Heart left ventricle (tissue), 16 donors: ENCODE measurements around the gene JPH3. TPM values are rescaled to one million over a fixed set of nuclear protein-coding genes. Genes with fewer than 3 reads are reported as not detected.

ENCODE experiments used
- ATAC-seq, 4 donors: fragments of 200-7000 bp; cut with Tn5 transposase; one replicate each; pipeline ENCODE4 v1.9.1; 2020 to 2022; ENCODE audit warnings: moderate library complexity in 4 of 4, mild to moderate bottlenecking in 3 of 4, moderate number of reproducible peaks in 1 of 4
- DNase-seq, 5 donors: peaks; one replicate each; pipeline ENCODE4 v3.0.0-alpha.2; 2020
- H3K27ac ChIP-seq, 12 donors: fragments of 200-600 bp; sonication (generic) in 4 of 12; one replicate each; pipeline versions ENCODE4 v1.5.0 to v1.8.0; 2016 to 2022; ENCODE audit warnings: mild to moderate bottlenecking in 2 of 12
- H3K27me3 ChIP-seq, 9 donors: fragments of 200-600 bp; sonication (generic) in 2 of 9; one replicate each; pipeline versions ENCODE4 v1.5.1 to v1.8.0; 2016 to 2022; ENCODE audit warnings: mild to moderate bottlenecking in 3 of 9
- H3K36me3 ChIP-seq, 9 donors: fragments of 200-600 bp; sonication (generic) in 2 of 9; one replicate each; pipeline versions ENCODE4 v1.5.0 to v1.8.0; 2018 to 2022; ENCODE audit warnings: mild to moderate bottlenecking in 2 of 9
- H3K4me1 ChIP-seq, 12 donors: fragments of 200-600 bp; sonication (generic) in 4 of 12; one replicate each; pipeline versions ENCODE4 v1.5.0 to v1.8.0; 2016 to 2022; ENCODE audit warnings: mild to moderate bottlenecking in 3 of 12
- H3K4me3 ChIP-seq, 12 donors: fragments of 200-600 bp; sonication (generic) in 4 of 12; one replicate each; pipeline versions ENCODE4 v1.5.0 to v1.8.0; 2017 to 2022; ENCODE audit warnings: mild to moderate bottlenecking in 9 of 12, moderate library complexity in 4 of 12
- H3K9me3 ChIP-seq, 12 donors: fragments of 200-600 bp; sonication (generic) in 4 of 12; one replicate each; pipeline versions ENCODE4 v1.5.0 to v1.8.0; 2016 to 2022; ENCODE audit warnings: mild to moderate bottlenecking in 1 of 12
- POLR2A ChIP-seq, 2 donors: fragments of 450-650 bp; IDR thresholded peaks; one replicate each; pipeline ENCODE4 v1.6.1; 2017; ENCODE audit warnings: antibody characterized with exemption in 2 of 2, mild to moderate bottlenecking in 2 of 2, moderate library complexity in 2 of 2
- WGBS, 4 donors: extraction: QIAGEN DNeasy Blood & Tissue Kit in 2 of 4; methylation state at CpG; one replicate each; pipeline versions ENCODE4 v1.1.5 to v1.1.7; 2013 to 2018; 5-methylcytosine and 5-hydroxymethylcytosine counted together
- intact Hi-C, 10 donors: fragments of 100-400 bp; cut with DNase I; formaldehyde crosslinking; loops; one replicate each; pipeline versions ENCODE4 v1.11.1 to v1.14.2; 2022
- polyA plus RNA-seq, 2 donors: library from polyadenylated mRNA; stranded (reverse); fragments of 200-250 nt; gene quantifications; one replicate each; pipeline ENCODE4 v1.2.3, GENCODE V29; 2013
- total RNA-seq, 9 donors: library from RNA; depleted of rRNA in 2 of 9; stranded (reverse); fragments of >200 nt in 2 of 9; fragmentation: NEBNext Ultra II Directional in 3 of 9; extraction: Animal tissue kit (Norgen Biotek cat#: 25700) in 3 of 9; gene quantifications; one replicate each; pipeline versions ENCODE4 v1.1.0 to v1.2.4, GENCODE V29; 2016 to 2023
- TF ChIP-seq, protein P1 (sequence below), 12 donors: fragments of 200-600 bp; sonication (generic) in 4 of 12; IDR thresholded peaks; one replicate each; pipeline versions ENCODE4 v1.5.0 to v1.8.0; 2018 to 2022; ENCODE audit warnings: antibody characterized with exemption in 12 of 12, mild to moderate bottlenecking in 5 of 12
- donor health status: ischemic (EF 13 %, LVEDD 7.1; RV severe dilation, severe dysfunction).
- donor health status: healthy with polysubstance abuse.
- donor health status: DM: no; HTN: yes; CAD: no.
- donor health status: DM: no; HTN: no; CAD: no.
- donor health status: ischemic (EF 25% LVEDD 6.9; RV normal size, moderate dysfunction).
- donor health status: ischemic (EF 25% LVEDD 5.7; RV mildly dilated, moderate dysfunction).
- donor health status: healthy.
- donor health status: DM: yes; HTN: yes; CAD: no.
- donor health status: ischemic (EF 35%, LVEDD 5.7; RV mildly dilated, moderate dysfunction).
- donor health status: nonischemic (EF 11% LVEDD 7.7; RV severe dilation, severe dysfunction).
- donor health status: DM: yes; HTN: yes; CAD: no.
- donor health status: PGD.
- donor health status: ischemic (EF 29% LVEDD 5.4; RV normal size, mild dysfunction).
- donor health status: nonischemic (EF 23%, LVEDD 6.1; RV moderate dilation, normal function).

JPH3 gene
- total and polyA plus RNA-seq, 11 donors = 0.03 to 0.58 (median 0.21) TPM; not detected in 7

- DNase-seq (no peak), ATAC-seq (no peak)
- no peak overlapping the region for H3K4me3 ChIP-seq
- TF ChIP-seq, protein P1, sequence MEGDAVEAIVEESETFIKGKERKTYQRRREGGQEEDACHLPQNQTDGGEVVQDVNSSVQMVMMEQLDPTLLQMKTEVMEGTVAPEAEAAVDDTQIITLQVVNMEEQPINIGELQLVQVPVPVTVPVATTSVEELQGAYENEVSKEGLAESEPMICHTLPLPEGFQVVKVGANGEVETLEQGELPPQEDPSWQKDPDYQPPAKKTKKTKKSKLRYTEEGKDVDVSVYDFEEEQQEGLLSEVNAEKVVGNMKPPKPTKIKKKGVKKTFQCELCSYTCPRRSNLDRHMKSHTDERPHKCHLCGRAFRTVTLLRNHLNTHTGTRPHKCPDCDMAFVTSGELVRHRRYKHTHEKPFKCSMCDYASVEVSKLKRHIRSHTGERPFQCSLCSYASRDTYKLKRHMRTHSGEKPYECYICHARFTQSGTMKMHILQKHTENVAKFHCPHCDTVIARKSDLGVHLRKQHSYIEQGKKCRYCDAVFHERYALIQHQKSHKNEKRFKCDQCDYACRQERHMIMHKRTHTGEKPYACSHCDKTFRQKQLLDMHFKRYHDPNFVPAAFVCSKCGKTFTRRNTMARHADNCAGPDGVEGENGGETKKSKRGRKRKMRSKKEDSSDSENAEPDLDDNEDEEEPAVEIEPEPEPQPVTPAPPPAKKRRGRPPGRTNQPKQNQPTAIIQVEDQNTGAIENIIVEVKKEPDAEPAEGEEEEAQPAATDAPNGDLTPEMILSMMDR (IDR thresholded peaks at IDR 0.05) = no peak
- 78 to 84% (median 80%) methylated on average over 39 to 44 of the region's 44 CpGs for WGBS, 4 donors
- intact Hi-C loops = no loop called here
- H3K9me3 ChIP-seq = no peaks in the 10 kb centered on the region
- H3K27ac ChIP-seq = no peak overlapping the region
- H3K27me3 ChIP-seq = no peaks in the 10 kb centered on the region
- H3K4me1 ChIP-seq = peaks cover 0 to 3% (median 0%) of the 10 kb centered on the region in 12 donors
- no peaks in the 10 kb centered on the region for H3K36me3 ChIP-seq
Measured at GRCh38 chr16:87563714-87564523, 38.4 kb upstream of the JPH3 start.

DNA sequence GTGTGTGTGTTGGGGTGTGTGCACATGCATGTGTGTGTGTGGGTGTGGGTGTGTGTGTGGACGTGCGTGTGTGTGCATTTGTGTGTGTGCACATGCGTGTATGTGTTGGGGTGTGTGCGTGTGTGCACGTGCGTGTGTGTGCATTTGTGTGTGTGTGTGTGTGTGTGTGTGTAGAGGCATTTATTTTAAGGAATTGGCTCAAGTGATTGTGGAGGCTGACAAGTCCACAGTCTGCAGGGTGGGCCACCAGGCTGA, 37.9 kb upstream of the JPH3 start:
- ATAC-seq (no peak), DNase-seq (no peak)
- WGBS, 4 donors = 86 to 92% (median 91%) methylated on average over 6 of the region's 6 CpGs
- Histone ChIP-seq H3K4me1 (peaks cover 0 to 3% (median 0%) of the 10 kb centered on the region in 12 donors), H3K36me3 (no peaks in the 10 kb centered on the region), H3K27me3 (no peaks in the 10 kb centered on the region), H3K4me3 (no peak overlapping the region), H3K27ac (no peak overlapping the region), H3K9me3 (no peaks in the 10 kb centered on the region)
- intact Hi-C loops = no loop called here
- TF ChIP-seq POLR2A (IDR thresholded peaks at IDR 0.05) = no peak
- TF ChIP-seq, protein P1 (IDR thresholded peaks at IDR 0.05) = no peak

DNA sequence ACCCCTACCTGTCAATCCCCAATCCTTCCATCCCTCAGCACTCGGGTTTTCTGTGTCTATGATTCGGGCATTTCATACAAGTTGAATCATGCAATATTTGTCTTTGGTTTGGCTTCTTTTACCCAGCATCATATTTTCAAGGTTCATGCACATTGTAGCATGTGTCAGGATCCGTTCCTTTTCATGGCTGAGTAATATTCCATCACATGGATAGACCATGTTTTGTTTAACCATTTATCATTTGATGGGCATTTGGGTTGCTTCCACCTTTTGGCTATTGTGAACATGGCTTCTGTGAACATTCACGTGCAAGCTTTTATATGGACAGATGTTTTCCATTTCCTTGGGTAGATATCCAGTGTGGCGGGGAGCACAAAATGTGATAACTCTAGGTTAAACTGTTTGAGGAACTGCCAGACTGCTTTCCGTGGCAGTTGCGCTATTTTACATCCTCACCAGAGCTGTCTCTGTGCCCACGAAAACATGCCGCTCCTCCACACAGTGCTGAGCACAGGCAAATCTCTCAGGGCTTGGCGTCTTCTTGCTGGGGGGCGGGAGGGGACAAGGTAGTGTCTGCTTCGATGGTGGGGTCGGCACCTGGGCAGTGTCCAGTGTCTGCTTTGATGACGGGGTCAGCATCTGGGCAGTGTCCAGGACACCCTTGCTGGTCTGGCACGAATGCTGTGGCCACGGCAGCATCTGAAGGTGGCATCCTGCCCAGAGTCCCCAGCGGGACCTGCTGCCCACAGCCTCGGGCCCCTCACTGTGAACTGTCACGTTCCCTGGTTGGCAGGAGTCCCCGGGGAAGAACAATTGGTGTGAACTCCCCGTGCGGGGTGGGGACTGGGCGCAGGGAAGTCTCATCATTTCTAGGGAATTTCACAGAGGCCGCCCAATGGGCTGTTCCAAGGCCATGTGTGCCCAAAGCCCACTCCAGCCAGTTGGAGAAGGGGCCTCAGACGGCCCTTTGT, 32.4 kb upstream of the JPH3 start:
- no peaks in the 10 kb centered on the region for H3K9me3 ChIP-seq
- H3K4me1 ChIP-seq = peaks cover 0 to 23% (median 3%) of the 10 kb centered on the region in 12 donors
- no peak overlapping the region for H3K4me3 ChIP-seq
- DNase-seq (peak in 1 of 5 donors; percentile 15), ATAC-seq (peak in 1 of 4 donors; percentile 9)
- H3K27ac ChIP-seq = no peak overlapping the region
- TF ChIP-seq, protein P1 (IDR thresholded peaks at IDR 0.05) = no peak
- no peak for TF ChIP-seq POLR2A (IDR thresholded peaks at IDR 0.05)
- 60 to 63% (median 61%) methylated on average over 23 to 25 of the region's 25 CpGs for WGBS, 4 donors
- intact Hi-C loops = loop anchor here in 2 of 10 donors (2.0 to 5.0 kb wide), 2 partner anchors 153 kb away; no protein-coding TSS in a partner anchor
- H3K27me3 ChIP-seq = peaks cover 0 to 7% (median 0%) of the 10 kb centered on the region in 9 donors
- no peaks in the 10 kb centered on the region for H3K36me3 ChIP-seq

DNA sequence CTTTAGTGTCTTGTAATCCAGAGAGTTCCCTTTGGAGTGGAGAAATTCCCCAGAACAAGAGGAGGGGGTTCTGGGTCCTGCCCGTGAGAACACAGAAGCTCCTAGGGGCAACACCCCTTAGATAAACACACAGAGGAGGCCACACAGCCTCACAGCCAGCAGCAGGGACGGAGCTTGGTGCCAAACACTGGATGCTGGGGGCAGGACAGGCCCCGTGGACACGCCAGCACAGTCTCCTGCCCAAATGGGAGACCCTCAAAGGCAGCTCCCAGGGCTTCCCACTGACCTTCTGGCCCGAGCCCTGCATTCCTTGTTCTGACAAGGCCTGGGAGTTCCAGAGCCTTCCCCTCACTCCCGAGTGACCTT, 31.8 kb upstream of the JPH3 start:
- no peak overlapping the region for H3K4me3 ChIP-seq
- peaks cover 0 to 23% (median 3%) of the 10 kb centered on the region in 12 donors for H3K4me1 ChIP-seq
- ATAC-seq = peak; percentile 8 to 45 (median 13)
- no peaks in the 10 kb centered on the region for H3K9me3 ChIP-seq
- TF ChIP-seq POLR2A (IDR thresholded peaks at IDR 0.05) = no peak
- TF ChIP-seq, protein P1 (IDR thresholded peaks at IDR 0.05) = no peak
- peaks cover 0 to 9% (median 0%) of the 10 kb centered on the region in 9 donors for H3K27me3 ChIP-seq
- no peak for DNase-seq
- intact Hi-C loops = loop anchor here in 2 of 10 donors (2.0 to 5.0 kb wide), 2 partner anchors 153 to 154 kb away; no protein-coding TSS in a partner anchor
- H3K36me3 ChIP-seq = no peaks in the 10 kb centered on the region
- no peak overlapping the region for H3K27ac ChIP-seq
- 49 to 76% (median 66%) methylated on average over 4 to 6 of the region's 6 CpGs for WGBS, 4 donors
